Activated naive CD8-positive, alpha-beta T cell treated with anti-CD3 and anti-CD28 coated beads, Interleukin-2, amount 10 ng/mL, durations not matched to agents 7 days and 5 days (primary cell): ENCODE measurements around the gene FAM131C. TPM values are rescaled to one million over a fixed set of nuclear protein-coding genes. Genes with fewer than 3 reads are reported as not detected.
"Not testable (repeated sequence)": the region's sequence is repeated elsewhere in the genome, so short reads cannot be mapped to it uniquely, and the experiment has no call there.

Experiments used
- ATAC-seq: fragments of 150-1000 bp; cut with Tn5 transposase; one replicate; pipeline ENCODE4 v1.10.0; 2021; ENCODE audit warnings: low read depth, moderate library complexity
- POLR2A ChIA-PET: fragments of 350-600 bp; sonication (Branson Sonifier 250); formaldehyde crosslinking; loops from one replicate; lab custom pipeline; 2021; ENCODE audit warnings: antibody characterized with exemption; lab: Charles Lee
- DNase-seq: peaks from one replicate; pipeline ENCODE4 v3.0.0; 2021
- H3K27ac Mint-ChIP-seq: one replicate; pipeline ENCODE4 v1.8.0; 2022; ENCODE audit warnings: mild to moderate bottlenecking, mixed read lengths
- H3K27me3 Mint-ChIP-seq: one replicate; pipeline ENCODE4 v1.8.0; 2022; ENCODE audit warnings: mild to moderate bottlenecking, moderate library complexity, mixed read lengths
- H3K36me3 Mint-ChIP-seq: one replicate; pipeline ENCODE4 v1.8.0; 2021; ENCODE audit warnings: mild to moderate bottlenecking, mixed read lengths
- H3K4me1 Mint-ChIP-seq: one replicate; pipeline ENCODE4 v1.8.0; 2021; ENCODE audit warnings: mixed read lengths
- H3K4me3 Mint-ChIP-seq: one replicate; pipeline ENCODE4 v1.8.0; 2022; ENCODE audit warnings: mild to moderate bottlenecking, moderate library complexity, mixed read lengths
- H3K9me3 Mint-ChIP-seq: one replicate; pipeline ENCODE4 v1.8.0; 2021; ENCODE audit warnings: mixed read lengths
- total RNA-seq, 2 experiments: library from RNA; stranded (reverse); gene quantifications; one replicate each; pipeline ENCODE4 v1.2.3, GENCODE V29; 2021

The FAM131C gene
- total RNA-seq, 2 experiments from 2014 or later = 3.3 to 4.1 TPM

DNA sequence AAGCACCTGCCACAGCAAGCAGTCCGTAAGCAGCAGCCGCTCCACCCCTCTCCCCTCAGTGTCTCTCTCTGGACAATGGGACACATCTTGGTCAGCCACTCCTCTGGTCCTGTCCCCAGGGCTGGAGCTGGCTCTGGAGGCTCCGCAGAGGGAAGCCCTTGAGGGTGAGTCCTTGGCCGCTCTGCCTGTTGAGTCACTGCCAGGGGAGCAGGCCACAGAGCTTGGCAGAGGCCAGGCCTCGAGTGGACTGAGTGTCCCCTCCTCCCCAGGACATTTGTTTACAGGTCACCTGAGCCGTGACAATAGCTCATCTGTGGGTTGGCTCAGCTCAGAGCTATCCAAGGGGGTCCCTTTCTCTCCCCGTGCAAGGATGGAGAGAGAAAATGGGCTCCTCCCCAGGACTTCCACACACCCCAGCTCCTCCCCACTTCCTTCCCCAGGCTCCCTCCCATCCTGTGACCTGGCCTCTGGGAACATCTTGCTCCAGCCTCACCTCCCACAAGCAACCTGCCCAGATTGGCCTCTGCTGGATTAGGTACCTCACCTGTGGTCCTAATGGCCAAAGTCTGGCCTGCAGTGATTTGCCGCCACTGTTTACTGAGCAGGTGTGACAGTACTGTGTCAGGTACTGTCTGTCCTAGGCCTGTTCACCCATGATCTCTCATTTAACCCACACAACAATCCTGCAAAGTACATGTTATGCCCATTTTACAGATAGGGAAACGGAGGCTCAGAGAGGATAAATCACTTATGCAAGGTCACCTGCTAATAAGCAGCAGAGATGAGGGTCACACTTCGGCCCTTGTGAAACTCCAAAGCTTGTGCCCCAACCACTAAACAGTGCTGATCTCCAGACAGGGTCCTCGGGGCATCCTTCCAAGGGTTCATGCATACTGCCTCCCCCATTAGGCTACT lies 4.8 kb downstream of the FAM131C start:
- H3K9me3 Mint-ChIP-seq = no peaks in the 10 kb centered on the region
- peak overlapping the region; percentile 42 for H3K27ac Mint-ChIP-seq
- no peak overlapping the region for H3K4me3 Mint-ChIP-seq
- DNase-seq (no peak), ATAC-seq (no peak)
- POLR2A ChIA-PET = interaction anchor here (3.2 kb wide), 1 partner anchor 11 kb away, joined by 11 read pairs; no protein-coding TSS in a partner anchor
- peaks cover 17% of the 10 kb centered on the region for H3K27me3 Mint-ChIP-seq
- peaks cover 57% of the 10 kb centered on the region for H3K4me1 Mint-ChIP-seq
- H3K36me3 Mint-ChIP-seq = peaks cover 1% of the 10 kb centered on the region

DNA sequence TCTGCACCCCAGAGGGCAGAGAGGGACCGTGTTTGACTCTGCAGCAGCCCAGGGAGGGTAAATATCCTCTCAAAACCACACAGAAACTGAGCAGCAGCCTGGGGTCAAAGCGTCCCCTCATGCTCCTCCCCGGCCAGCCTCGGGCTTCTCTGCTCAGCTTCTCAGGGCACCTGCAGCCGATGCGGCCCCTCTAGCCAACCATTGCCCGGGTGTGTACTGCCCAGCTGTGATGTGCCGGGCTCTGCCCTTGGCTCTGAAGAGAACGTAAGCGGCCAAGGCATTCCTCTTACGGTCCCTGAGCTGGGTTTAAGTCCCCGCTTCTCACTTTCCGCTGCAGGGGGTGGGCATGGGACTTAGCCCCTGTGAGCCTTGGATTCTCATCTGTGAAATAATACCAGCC lies 5.5 kb downstream of the FAM131C start:
- Mint-ChIP-seq H3K27ac (peak overlapping the region; percentile 66), H3K36me3 (peaks cover 1% of the 10 kb centered on the region), H3K9me3 (no peaks in the 10 kb centered on the region), H3K4me1 (peaks cover 60% of the 10 kb centered on the region), H3K4me3 (no peak overlapping the region), H3K27me3 (peaks cover 16% of the 10 kb centered on the region)
- DNase-seq = no peak
- ATAC-seq = no peak
- POLR2A ChIA-PET = interaction anchor here (0.7 to 3.2 kb wide), 3 partner anchors 11 to 321 kb away, joined by 3 to 11 read pairs (median 5); no protein-coding TSS in a partner anchor

DNA sequence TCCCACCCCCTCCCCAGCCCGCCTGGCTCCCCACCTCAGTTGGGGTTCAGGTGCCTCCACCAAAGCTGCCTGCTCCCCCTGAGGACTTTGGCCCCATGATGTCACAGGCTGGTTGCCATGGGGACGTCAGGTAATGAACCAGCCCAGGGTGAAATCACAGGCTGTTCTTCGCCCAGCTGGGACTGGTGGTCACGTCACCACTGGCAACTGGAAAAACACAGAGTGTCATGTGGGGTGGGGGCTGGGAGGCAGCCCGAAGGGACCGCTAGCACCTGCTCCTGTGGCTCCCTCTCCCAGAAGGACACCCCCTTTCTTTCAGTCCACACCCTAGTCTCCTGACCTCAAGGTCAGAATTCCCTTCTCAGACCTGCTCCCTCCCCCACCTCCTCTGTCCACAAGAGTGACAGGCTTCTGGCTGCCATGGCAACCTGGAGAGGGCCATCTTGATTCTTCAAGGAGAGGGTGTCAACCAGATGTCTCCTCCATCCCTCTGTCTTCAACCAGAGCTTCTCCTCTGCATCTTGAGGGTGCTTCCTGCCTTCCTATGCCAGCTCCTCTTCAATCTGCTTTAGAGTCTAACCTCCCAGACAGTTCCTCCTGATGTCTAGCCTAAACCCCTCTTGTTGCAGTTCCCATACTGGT lies 6.2 kb downstream of the FAM131C start:
- POLR2A ChIA-PET = interaction anchor here (0.7 to 1.2 kb wide), 2 partner anchors 12 to 321 kb away, joined by 3 to 5 read pairs; no protein-coding TSS in a partner anchor
- Mint-ChIP-seq H3K9me3 (no peaks in the 10 kb centered on the region), H3K36me3 (peaks cover 1% of the 10 kb centered on the region), H3K4me1 (peaks cover 59% of the 10 kb centered on the region), H3K4me3 (no peak overlapping the region), H3K27me3 (peaks cover 10% of the 10 kb centered on the region), H3K27ac (peak overlapping the region; percentile 66)
- no peak for ATAC-seq
- DNase-seq = no peak

DNA sequence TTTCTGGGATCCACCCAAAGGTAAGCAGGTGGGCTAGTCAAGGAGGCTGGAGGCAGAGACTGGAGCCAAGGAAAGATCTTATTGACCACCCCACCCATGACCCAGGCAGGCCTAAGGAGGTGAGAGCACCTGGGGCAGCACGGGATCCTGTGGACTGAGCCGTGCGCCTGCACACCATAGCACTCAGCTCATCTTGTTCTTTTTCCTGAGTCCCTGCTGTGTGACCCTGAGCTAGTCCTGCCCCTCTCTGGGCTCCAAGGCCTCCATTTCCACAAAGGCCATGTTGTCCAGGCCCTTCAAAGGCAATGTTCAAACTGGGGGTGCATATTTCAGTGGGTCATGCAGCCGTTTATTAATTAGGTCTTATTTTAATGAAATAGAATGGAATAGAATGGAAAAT lies 7.2 kb downstream of the FAM131C start:
- no peak for ATAC-seq
- POLR2A ChIA-PET = interaction anchor here (0.8 kb wide), 1 partner anchor 91 kb away, joined by 3 read pairs; the partner anchor contains the start of gene ZBTB17

DNA sequence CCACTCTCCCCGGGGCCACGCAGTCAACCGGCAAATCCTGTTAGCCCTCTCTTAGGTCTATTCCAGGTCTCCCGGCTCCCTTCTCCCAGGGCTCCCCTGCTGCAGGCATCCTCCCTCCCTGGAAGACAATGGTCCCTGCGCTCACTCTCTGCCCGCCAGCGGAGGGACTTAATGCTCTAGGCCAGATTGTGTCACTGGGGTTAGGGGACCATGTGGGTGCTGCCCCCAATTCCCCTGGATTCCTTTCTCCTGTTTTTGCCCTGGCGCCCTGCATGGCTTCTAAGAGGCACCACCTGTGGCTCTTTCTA lies 8.2 kb downstream of the FAM131C start:
- POLR2A ChIA-PET = no interaction called here
- H3K9me3 Mint-ChIP-seq = no peaks in the 10 kb centered on the region
- H3K27me3 Mint-ChIP-seq = peaks cover 9% of the 10 kb centered on the region
- peaks cover 48% of the 10 kb centered on the region for H3K4me1 Mint-ChIP-seq
- DNase-seq (no peak), ATAC-seq (no peak)
- peak overlapping the region; percentile 67 for H3K4me3 Mint-ChIP-seq
- peak overlapping the region; percentile 71 for H3K27ac Mint-ChIP-seq
- H3K36me3 Mint-ChIP-seq = peaks cover 1% of the 10 kb centered on the region

More for the DNA sequence above, 7.2 kb downstream of the FAM131C start:
- Mint-ChIP-seq H3K9me3 (no peaks in the 10 kb centered on the region), H3K4me1 (peaks cover 52% of the 10 kb centered on the region), H3K27ac (no peak overlapping the region), H3K4me3 (no peak overlapping the region), H3K36me3 (peaks cover 1% of the 10 kb centered on the region), H3K27me3 (peaks cover 5% of the 10 kb centered on the region)
- DNase-seq = no peak

DNA sequence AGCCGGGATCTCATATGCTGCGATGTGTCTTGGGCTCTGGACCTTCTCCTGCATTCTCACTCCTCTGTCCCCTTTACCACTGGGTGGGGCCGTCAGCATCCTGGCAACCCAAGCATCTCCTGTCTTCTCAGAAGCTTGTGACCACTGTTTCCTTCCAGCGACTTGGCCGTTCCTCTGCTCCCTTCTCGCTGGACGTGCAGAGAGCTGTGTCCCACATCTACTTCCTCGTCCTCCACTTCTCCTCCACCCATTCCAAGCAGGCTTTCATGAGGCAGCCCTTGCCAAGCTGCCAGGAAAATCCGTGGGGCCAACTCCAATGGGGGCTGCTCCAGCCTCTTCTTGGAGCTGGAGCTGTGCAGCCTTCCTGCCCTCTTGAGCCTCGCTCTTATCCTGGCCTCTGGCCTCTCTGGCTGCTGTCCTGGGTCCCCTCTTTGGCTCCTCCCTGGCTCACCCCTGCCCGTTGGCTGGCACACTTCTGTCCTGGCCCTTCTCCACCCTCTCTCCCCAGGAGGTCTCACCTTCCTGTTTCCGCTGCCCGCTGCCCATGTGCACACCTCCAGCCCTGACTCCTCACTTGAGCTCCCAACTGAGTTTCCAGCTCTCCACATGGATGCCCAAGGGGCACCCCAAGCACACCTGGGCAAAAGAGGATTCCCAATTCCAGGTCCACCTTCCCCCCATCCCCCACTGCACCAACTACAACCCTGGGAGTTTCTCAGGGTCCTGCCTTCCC lies 8.7 kb downstream of the FAM131C start:
- H3K27ac Mint-ChIP-seq = peak overlapping the region; percentile 71
- peak; percentile 41 for ATAC-seq
- DNase-seq = no peak
- no peaks in the 10 kb centered on the region for H3K9me3 Mint-ChIP-seq
- POLR2A ChIA-PET = no interaction called here
- peak overlapping the region; percentile 67 for H3K4me3 Mint-ChIP-seq
- peaks cover 6% of the 10 kb centered on the region for H3K27me3 Mint-ChIP-seq
- H3K36me3 Mint-ChIP-seq = peaks cover 1% of the 10 kb centered on the region
- peaks cover 43% of the 10 kb centered on the region for H3K4me1 Mint-ChIP-seq

DNA sequence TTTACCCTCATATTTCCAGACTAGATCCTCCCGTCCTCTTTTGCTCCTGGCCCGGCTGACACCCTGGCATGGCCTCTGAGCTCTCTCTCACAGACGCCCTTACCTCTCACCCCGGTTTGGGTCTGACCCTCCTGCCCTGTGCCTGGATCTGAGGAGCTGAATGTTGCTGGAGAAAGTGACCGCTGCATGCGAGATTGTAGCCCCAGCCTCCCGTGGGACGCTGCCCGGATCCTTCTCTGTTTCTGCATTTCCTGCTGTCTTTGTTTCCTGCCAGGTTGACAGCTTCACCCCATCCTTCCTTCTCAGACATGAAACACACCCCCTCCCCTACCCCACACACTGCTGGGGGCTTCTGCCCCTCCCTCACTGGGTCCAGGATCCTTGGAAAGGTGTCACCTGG lies 9.5 kb downstream of the FAM131C start:
- H3K4me3 Mint-ChIP-seq = peak overlapping the region; percentile 67
- ATAC-seq (peak; percentile 38), DNase-seq (no peak)
- peaks cover 6% of the 10 kb centered on the region for H3K27me3 Mint-ChIP-seq
- POLR2A ChIA-PET = no interaction called here
- H3K36me3 Mint-ChIP-seq = peaks cover 1% of the 10 kb centered on the region
- H3K4me1 Mint-ChIP-seq = peaks cover 42% of the 10 kb centered on the region
- no peaks in the 10 kb centered on the region for H3K9me3 Mint-ChIP-seq
- H3K27ac Mint-ChIP-seq = peak overlapping the region; percentile 71

DNA sequence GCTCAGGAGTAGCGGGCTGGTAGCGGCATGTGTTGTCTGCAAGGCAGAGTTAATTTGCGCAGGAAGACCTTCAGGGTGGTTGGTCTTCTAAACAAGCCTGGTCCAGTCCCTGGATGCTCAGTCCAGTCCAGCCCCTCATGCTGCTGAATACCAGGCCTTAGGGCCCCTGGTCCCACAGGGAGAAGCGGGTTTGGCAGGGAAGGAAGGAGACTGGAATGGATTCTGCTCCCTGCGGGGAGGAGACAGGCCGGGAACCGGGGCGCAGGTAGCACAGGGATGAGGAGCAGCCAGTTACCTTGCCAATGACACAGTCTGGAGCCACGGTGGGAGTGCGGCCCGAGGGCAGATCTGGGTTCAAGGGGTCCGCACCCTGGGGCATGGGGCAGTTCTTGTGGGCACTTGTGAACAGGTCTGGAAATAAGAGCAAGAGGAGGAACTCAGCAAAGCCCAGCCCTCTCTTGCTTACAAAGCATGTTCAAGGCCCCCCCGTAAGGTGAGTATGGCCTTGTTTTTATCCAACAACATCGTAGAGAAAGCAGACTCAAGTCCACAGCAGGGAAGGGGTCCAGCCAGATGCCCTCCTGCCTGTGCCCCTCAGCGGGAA lies 10.1 kb downstream of the FAM131C start:
- POLR2A ChIA-PET = no interaction called here
- peak overlapping the region; percentile 67 for H3K4me3 Mint-ChIP-seq
- no peaks in the 10 kb centered on the region for H3K9me3 Mint-ChIP-seq
- H3K4me1 Mint-ChIP-seq = peaks cover 36% of the 10 kb centered on the region
- peaks cover 1% of the 10 kb centered on the region for H3K36me3 Mint-ChIP-seq
- peaks cover 6% of the 10 kb centered on the region for H3K27me3 Mint-ChIP-seq
- DNase-seq = no peak
- no peak for ATAC-seq
- peak overlapping the region; percentile 71 for H3K27ac Mint-ChIP-seq

DNA sequence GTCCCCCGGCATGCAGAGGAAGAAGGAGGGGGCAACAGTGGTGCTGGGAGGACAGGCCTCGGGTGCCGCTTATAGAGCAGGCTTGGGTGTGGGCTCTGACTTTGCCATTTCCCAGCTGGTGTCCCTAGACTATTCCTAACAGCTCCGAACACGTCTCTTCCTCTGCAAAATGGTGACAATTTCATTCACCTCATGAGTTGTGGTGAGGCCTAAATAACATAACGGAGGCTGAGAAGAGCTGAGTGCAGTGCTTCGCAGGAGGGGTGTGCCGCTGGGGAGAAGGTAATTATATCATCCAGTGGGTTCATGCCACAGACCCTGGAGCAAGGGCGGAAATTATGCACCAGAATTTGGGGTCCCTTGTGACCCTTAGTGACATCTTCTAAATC lies 10.8 kb downstream of the FAM131C start:
- H3K9me3 Mint-ChIP-seq, POLR2A ChIA-PET, H3K36me3 Mint-ChIP-seq, DNase-seq, H3K27me3 Mint-ChIP-seq, ATAC-seq, H3K4me3 Mint-ChIP-seq, H3K27ac Mint-ChIP-seq: not testable (repeated sequence)
- H3K4me1 Mint-ChIP-seq = peaks cover 32% of the 10 kb centered on the region

DNA sequence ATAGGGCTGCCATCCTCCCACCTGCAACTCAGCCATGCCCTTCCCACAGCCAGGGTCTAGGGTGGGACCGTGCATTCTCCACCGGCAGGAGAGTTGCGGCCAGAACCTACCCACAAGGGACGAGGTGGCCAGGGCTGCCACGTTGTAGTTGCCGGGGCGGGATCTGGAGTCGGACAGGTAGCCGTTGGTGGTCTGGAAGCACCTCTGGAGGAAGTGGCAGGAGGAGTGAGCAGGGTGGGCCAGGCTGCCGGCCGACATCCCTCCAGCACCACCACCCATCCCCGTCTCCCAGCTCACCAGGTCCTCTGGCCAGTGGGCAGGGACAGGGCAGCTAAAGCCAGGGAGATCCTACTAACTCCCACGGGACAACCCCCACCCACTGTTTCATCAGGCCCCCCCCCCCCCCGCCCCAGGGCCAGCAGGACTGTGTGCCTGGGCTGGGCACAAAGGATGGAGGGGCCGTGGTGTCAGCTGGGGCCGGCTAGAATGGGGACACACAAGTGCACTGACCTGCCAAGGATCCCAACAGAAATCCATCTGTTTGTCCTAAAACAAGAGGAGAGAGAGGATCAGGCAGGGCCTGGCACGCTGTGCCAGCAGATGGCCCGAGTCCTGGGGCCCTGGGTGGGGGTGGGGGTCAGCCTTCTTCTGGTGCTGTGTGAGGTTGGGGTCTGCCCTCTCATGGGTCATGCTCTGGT lies 11.3 kb downstream of the FAM131C start:
- peaks cover 27% of the 10 kb centered on the region for H3K4me1 Mint-ChIP-seq
- H3K36me3 Mint-ChIP-seq, H3K9me3 Mint-ChIP-seq, H3K27me3 Mint-ChIP-seq, H3K27ac Mint-ChIP-seq, ATAC-seq, H3K4me3 Mint-ChIP-seq, POLR2A ChIA-PET, DNase-seq: not testable (repeated sequence)

DNA sequence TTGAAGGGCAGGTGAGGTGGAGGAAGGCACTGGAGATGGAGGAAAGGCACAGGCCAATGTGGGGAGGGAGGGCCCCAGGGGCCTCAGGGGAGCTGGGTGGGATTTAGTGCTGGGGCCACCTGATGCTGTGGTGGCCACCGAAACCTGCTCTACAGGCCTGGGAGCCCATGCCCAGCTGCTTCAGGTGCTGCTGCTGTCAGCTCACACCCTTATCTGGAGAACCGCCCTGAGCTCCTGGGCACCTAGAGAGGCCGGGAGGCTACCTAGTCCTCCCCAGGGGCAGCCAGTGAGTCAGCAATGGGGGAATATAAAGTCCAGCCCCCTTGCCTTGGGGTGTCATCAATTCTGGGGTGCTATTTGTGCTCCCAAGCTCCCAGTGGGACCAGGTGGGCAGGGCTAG lies 12.2 kb downstream of the FAM131C start:
- ATAC-seq (no peak), DNase-seq (no peak)
- H3K27ac Mint-ChIP-seq = no peak overlapping the region
- peaks cover 28% of the 10 kb centered on the region for H3K4me1 Mint-ChIP-seq
- POLR2A ChIA-PET = no interaction called here
- H3K4me3 Mint-ChIP-seq = no peak overlapping the region
- H3K36me3 Mint-ChIP-seq = peaks cover 1% of the 10 kb centered on the region
- H3K9me3 Mint-ChIP-seq = no peaks in the 10 kb centered on the region
- H3K27me3 Mint-ChIP-seq = peaks cover 6% of the 10 kb centered on the region

DNA sequence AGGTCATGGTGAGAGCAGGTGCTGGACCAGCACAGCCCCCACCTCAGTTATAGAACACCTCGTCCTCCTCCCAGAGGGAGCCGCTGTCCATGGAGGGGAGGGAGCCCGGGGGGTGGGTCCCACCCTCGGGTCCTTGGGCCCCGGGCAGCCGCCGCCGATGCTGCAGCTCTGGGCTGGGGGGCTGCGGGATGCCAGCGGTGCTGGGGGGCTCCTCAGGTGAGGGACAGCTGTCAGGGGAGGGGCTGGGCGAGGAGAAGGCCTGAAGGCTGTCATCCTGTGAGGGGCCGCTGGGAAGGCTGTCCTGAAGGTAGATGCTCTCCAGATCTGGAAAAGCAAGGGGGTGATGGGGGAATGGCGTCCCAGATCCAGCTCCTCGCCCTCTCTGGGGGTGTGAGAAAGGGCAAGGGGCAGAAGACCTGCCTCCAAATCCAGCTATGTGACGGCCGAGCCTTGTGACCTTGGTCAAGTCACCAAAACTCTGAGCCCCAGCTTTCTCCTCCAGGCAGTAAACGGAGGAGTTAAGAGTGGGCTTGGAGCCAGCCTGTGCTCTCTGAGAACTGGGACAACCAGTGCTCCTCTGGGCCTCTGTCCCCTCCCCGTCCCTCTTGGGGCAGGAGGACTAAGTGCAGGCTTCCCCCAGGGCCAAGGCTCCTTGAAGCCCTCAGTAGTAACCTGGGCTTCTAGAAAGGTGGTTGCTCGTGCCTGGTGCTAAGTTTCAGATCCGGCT lies 14.9 kb downstream of the FAM131C start:
- ATAC-seq, H3K9me3 Mint-ChIP-seq, H3K27ac Mint-ChIP-seq, DNase-seq, H3K36me3 Mint-ChIP-seq, POLR2A ChIA-PET, H3K4me3 Mint-ChIP-seq, H3K27me3 Mint-ChIP-seq: not testable (repeated sequence)
- peaks cover 24% of the 10 kb centered on the region for H3K4me1 Mint-ChIP-seq
